ENCODE measurements around the gene TBX10.
"Not testable (repeated sequence)": the region's sequence is repeated elsewhere in the genome, so short reads cannot be mapped to it uniquely, and the experiment has no call there.

The TBX10 gene

DNA sequence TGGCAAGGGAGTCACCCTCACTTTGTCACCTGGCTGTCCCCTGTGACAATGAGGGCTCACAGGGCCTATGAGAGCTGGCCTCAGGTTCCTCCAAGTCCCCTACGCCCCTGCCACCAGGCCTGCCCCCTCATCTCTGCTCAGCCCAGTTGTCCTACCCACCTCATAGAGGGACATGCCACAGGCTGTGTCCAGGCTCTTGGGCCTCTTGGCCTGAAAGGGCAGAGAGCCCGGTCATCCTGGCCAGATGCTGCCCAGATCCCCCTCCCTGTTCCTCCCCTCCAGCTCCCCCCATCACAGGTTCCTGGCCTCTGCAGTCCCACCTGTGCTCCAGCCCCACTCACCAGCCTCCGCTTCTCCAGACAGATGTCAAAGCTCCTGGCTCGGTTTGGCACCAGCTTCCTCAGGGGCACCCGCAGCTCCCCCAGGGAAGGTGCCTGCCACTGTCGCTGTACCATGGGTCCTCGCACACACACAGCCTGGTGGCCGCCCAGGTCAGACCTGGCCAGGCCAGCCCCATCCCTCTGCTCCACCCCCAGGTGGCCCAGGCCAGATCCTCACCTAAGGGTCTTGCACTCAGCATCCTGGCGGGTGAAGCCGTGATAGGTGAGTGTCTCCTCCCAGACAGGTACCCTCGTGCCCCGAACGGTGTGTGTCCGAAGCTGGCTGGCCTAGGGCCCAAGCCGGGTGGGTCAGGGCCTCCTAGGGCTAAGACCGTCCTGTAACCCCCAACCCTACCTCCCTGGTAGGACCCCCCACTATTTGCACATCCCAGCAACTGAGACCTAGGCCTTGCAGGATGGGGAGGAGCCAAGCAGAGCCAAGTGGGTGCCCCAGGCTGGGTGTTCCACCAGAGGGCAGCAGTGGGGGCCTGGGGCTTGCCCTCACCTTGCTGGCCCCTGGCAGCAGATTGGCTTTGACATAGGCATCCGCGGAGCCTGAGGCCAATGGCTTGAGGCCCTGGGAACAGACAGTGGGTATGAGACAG is 24.5 kb downstream of the TBX10 start:
- DNase-seq: no peak

DNA sequence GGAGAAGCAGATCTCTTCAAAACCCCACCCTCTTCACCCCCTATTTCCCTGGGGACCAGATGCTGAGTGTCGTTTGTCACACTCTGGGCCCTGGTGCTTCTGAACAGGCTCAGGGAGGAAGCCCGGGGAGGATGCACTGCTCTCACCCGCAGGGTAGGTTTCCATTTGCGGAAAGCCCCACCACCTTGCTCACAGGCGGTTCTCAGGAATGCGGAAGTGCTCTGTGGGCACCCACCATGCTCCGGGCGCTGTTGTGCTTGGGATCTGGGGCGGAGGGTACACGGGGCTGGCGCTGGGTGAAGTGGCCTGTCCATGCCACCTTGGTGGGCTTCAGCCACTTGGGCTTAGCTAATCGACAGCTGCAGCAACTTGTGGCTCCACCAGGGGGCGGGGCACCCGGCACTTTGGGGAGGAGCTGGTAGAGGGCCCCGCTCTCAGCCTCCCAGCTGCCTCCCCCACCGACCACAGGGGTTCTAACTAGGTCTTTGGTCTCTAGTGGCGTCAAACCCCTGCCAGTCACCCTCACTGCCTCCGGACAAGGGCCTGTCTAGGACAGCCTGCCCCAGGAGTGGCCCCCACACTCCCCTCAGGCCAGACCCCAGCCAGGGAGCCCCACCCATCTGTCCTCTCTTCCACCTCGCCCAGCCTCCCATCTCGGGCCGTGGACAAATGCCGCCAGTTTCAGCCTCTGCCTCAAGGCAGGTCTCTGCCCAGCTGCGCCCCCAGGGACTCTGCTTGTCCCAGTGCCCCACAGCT is 25.4 kb downstream of the TBX10 start:
- no peak for DNase-seq

DNA sequence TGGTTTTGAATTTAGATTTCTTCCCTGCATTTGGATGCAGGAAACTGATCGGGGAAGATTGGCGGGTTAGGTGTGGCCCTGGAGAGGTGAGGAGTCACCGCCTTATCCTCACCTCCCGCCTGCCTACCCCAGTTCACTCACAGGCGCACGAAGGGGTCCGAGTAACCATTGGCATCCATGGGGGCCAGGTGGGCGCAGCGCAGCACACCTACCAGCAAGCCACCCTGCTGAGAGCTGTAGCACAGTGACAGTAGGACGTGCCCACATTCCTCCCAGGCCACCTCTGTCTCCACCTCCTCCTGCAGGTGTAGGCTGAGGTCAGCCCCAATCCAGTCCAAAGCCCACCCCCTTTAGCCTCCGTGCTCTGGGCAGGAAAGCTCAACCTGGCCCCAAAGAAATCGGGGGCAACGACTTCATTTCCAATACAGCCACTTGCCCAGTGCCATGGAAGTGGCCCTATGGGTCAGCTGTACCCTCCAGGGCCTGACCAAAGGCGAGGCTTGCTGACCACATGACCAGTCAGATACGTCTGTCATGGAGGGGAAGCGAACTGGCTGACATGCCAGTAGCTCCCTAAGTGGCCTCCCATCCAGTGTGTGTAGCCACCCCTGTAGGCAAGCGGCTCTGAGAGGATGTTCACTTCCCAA is 26.1 kb downstream of the TBX10 start:
- no peak for DNase-seq

DNA sequence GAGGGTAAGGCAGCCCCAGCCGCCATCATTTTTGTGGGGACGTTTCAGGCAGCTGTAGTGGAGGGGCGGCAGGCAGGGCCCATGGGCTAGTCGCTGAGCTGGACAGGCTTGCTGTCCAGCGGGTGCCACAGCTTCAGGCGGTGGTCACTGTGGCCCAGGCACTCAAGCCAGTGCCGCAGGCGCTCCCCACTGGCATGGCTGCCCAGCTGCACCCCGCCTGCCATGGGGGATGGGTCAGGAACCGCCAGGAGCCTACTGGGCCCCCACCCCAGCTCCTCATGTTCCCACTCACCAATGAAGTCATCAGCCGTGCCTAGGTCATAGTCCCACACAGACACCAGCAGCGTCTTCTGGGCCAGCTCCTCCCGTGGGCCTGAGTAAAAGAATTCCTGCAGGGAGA is 26.8 kb downstream of the TBX10 start:
- DNase-seq: no peak

DNA sequence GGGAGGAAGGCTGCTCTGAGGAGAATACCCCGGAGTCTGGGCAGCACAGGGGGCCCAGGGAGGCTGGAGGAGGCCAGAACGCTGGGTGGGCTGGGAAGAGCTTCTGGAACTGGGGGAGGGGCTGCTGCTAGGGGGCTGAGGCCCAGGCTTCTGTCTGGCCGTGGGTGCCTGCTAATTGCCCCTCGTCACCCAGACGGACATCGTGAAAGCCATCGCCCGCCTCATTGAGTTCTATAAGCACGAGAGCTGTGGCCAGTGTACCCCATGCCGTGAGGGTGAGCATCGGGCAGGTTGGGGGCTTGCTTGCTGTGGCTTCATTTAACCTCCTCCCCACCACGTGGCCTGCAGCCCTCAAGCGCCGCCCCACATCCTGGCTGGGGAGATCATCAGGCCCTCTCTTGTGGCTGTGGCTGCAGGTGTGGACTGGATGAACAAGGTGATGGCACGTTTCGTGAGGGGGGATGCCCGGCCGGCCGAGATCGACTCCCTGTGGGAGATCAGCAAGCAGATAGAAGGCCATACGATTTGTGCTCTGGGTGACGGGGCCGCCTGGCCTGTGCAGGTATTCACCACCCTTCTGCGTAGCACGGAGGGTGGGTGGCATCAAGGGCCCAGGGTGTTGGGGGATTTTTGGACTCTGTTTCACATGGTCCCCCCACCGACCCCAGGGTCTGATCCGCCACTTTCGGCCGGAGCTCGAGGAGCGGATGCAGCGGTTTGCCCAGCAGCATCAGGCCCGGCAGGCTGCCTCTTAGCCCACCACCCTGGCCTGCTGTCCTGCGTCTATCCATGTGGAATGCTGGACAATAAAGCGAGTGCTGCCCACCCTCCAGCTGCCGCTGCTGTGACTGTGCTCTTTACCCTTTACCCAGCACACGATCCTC is 27.6 kb downstream of the TBX10 start:
- DNase-seq: no peak

DNA sequence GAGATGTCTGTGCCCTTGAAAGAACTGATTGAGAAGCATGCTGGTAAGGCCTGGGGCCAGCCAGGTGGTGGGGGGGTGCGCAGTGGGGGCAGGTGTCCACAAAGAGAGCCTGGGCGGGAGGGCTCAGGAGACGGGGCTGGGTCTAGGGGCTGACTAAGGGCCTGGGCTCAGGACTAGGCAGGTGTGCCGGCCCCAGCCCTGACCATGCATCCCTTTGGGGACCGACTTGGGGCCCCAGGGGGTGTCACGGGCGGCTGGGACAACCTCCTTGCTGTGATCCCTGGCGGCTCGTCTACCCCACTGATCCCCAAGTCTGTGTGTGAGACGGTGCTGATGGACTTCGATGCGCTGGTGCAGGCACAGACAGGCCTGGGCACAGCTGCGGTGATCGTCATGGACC is 28.4 kb downstream of the TBX10 start:
- no peak for DNase-seq

DNA sequence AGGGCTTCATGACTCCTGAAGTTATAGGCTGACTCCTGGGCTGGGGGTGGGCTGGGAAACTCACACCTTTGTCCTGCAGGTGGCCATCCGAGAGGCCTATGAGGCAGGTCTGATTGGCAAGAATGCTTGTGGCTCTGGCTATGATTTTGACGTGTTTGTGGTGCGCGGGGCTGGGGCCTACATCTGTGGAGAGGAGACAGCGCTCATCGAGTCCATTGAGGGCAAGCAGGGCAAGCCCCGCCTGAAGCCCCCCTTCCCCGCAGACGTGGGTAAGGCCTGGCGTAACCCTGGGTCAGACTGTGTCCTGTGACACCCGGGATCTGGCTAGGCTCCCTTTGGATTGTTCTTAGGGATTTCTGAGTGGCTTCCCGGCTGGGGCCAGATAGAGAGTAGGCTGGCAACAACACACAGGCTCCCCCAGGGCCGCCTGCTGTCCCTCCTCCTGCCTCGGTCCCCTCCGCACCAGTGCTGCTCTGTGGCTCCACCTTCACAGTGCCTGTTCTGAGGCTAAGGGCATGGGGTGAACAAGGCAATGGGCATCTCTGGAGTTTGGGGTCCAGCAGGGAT is 29.2 kb downstream of the TBX10 start:
- DNase-seq: no peak

DNA sequence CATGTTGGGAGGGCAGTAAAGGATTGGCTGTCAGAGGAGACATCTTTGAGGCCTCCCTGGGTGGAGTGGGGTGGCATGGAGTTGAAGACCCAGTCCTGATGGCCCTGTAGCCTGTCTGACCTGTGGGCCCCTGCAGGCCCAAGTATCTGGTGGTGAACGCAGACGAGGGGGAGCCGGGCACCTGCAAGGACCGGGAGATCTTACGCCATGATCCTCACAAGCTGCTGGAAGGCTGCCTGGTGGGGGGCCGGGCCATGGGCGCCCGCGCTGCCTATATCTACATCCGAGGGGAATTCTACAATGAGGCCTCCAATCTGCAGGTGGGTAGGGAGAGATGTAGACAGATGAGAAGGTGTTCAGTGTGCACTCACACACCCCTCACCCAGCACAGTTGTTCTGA is 30.2 kb downstream of the TBX10 start:
- DNase-seq: no peak

DNA sequence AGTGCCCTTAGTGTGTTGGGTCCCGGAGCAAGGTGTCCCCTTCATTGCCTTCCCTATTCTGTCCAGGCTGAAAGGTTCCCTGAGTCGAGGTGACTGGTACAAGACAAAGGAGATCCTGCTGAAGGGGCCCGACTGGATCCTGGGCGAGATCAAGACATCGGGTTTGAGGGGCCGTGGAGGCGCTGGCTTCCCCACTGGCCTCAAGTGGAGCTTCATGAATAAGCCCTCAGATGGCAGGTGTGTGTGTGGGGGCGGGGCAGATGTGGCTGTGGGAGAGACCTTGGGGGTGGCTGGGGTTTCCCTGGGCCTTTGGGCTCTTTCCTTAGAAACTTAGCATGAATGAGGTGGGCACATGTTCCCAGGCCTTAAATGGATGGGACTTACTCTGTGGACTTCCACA is 31.1 kb downstream of the TBX10 start:
- DNase-seq: no peak

DNA sequence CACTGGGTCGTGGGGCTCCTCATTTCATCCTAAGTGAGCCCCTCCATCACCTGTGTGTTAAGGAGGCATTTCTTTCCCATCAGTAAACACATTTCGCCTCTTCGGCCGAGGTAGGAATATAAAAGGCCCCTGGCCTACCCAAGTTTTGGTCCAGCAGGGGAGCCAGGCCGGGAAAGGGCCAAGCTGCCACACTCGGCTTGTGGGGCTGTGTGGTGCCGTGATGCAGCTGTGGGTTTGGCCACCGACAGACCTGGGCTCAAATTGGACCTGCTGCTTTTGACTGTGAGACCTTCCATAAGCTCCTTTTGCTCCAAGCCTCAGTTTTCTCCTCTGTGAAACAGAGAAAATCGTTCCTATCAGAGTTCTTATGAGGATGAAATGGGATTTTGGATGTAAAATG is 32.1 kb downstream of the TBX10 start:
- no peak for DNase-seq

DNA sequence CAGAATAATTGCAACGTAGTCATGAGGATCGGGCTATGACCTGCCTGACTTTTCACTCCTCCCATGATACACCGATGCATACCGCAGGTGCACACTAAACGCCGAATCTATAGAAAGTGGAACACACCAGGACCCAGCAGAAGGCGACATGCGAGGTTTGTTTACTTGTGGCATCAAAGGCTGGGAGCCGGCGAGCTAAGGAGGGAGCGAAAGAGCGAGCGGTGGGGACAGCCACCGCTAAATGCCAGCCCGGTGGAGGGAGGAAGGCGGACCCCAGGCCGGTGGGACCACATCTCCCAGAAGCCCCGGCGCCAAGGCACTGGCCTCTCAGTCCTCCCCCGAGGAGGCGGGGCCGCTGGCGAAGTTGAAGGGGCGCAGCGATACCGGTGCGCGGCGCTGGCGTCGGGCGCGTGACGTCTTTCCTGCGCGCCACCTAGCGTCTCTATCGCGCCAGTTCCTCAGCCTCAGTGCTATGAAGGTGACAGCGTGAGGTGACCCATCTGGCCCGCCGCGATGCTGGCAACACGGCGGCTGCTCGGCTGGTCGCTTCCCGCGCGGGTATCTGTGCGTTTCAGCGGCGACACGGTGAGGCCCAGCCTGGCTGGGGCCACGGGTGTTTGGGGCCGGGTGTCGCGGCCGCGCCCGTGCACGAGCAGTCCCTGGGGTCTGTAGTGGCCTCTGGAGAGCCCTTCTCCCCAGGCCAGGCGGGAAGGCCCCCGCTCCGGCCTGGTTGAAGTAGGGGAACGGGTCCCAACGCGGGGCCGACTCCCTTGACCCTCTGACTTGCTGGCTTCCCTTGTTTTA is 32.9 kb downstream of the TBX10 start, which contains the start of gene NDUFV1:
TSS of gene NDUFV1 (plus strand) at position 445 of the 804 bp plus-strand sequence. CDS start at position 514, 69 bp downstream.
- peak; percentile 76 for DNase-seq

DNA sequence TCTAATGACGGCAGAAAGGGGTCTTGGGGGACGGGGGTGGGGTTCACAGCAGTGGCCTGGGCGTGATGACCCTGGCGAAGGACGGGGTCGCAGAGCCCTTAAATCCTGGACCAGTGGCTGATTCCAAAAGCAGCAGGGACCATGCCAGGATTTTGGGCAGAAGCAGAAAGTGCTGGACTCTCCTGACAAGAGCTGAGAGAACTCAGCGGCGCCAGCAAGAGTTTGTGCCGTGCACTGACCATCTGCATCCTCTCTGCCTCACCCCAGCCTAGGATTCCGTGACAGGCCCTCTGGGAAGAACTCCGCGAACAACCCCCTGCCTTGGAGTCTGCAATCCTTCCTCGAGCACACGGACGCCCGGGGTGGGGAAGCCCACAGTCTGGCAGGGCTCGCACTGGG is 33.5 kb downstream of the TBX10 start:
- no peak for DNase-seq

DNA sequence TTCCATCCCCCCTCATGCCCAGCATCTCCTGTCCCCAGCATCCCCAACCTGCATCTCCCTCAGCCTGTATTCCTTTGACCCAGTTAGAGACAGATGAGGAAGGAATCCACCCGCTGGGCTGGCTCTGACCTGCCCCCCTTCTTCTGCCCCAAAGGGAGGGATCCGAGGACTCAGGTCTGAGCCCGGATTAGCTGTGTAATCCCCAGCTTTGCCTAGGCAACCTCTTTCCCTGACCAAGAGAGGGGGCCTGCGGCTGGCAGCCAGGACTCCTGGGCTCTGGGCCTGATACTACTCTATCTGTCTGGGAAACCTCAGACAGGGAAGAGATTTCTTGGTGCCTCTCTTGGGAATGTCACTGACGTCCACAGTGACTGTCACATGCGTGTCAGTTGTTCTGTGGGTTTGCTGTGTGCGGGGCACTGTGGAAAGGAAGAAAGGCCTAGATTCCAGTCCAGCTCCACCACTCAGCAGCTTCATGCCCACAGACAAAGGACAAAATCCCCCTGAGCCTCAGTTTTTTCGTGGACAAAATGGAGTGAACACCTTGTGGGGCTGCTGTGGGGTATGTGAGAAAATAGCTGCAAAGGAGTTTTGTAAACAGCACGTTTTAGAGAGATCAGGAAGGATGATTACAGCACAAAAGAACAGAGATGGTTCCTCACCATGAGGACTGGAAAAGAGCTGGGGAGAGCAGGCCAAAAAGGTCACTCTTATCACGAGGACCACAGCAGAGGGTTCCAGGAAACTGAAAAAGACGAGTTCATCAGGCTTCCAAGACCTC is 34.1 kb downstream of the TBX10 start:
- DNase-seq: no peak

DNA sequence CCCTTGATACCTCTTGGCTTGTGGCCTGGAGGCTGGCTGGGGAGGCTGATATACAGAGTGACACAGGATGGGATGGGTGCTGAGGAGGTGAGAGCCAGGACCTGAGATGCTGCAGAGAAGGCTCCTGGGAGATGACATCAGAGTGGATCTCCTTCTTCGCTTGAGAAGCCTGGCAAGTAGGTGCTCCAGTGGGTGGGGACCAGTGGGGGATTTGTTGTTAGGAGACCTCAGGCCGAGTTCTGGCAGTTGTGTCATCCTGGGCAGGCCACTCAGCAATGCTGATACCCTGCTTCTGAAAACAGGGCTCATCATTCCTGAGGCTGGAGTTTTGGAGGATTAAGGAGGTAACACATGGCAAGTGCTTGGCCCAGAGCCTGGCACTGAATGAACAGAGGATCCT is 34.7 kb downstream of the TBX10 start:
- no peak for DNase-seq

DNA sequence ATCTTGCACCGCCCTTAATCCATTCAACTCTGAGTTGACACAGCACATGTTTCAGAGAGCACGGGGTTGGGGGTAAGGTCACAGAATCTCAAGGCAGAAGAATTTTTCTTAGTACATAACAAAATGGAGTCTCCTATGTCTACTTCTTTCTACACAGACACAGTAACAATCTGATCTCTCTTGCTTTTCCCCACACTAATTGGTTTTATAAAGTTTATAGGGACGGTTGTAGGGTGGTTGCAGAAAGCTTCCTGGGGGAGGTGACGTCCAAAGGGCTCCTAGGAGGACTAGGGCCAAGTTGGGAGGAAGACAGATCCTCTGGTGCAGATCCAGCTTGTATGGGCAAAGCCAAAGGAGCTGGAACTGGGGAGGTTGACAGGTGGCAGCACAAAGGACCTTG is 35.4 kb downstream of the TBX10 start:
- DNase-seq: not testable (repeated sequence)

DNA sequence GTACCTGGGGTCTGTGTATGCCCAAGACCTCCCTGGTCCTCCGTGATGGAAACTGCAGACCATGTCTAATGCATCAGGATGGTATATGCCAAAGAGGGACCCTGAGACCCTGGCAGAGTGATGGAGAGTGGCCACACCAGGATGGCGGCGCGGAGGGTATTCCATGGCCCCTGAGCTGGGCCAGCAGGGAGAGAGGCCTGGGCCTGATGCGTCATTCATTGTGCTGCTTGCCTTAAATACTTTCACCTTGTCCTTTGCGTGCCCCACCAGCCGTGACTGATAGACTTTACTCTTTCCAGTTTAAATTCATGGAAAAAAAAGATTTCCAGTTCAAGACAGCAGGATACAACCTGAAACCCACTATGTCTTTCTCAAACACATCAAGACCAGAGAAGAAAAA is 38.5 kb downstream of the TBX10 start:
- DNase-seq: no peak

DNA sequence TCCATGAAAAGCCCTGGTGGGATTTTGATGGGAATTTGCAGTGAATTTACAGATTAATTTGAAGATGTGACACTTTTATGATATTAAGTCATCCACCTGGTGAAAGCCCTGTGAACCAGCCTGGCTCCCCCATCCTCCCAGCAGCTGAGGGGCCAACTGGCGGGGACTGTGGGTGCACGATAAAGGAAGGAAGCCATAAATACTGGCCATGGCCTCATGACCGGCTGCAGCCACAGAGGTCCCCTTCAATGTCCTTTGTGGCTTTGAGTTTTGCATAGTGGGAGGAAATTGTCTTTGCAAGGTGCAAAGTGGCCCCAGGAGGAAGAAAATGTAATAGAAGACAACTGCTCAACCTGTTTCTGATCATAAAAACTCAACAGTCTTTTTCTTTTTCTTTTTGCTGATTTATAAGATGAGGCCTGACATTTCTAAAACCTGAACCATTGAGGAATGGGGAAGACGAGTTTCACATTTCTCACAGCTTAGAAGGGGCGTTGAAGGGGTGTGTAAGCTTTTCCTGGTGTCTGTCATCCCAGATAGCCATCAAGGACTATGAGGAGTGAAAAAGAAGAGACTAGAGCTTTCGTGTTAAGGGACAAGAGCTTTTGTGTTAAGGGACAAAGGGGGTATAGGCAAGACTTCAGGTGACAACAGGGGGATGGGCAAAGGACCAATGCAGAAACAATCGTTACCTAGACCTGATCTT is 39.1 kb downstream of the TBX10 start:
- DNase-seq: no peak

DNA sequence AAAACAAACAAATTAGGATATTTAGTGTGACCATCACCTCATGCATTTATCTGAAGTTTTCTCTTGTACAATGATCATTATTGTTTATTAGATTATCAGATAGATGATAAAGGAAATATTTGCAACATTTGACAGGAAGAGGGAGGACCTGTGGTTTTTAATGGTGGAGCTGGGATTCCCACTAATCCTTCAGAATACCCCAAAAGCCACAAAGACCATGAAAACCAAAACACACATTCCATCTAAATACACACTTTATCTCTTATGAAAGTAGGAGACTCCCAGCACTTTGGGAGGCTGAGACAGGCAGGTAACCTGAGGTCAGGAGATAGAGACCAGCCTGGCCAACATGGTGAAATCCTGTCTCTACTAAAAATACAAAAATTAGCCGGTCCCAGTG is 40.4 kb downstream of the TBX10 start:
- DNase-seq: no peak

DNA sequence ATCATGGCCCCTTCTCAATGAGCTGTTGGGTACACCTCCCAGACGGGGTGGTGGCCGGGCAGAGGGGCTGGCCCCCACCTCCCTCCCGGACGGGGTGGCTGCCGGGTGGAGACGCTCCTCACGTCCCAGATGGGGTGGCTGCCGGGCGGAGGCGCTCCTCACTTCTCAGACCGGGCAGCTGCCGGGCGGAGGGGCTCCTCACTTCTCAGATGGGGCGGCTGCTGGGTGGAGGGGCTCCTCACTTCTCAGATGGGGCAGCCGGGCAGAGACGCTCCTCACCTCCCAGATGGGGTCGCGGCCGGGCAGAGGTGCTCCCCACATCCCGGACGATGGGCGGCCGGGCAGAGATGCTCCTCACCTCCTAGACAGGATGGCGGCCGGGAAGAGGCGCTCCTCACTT is 41.6 kb downstream of the TBX10 start:
- not testable (repeated sequence) for DNase-seq

DNA sequence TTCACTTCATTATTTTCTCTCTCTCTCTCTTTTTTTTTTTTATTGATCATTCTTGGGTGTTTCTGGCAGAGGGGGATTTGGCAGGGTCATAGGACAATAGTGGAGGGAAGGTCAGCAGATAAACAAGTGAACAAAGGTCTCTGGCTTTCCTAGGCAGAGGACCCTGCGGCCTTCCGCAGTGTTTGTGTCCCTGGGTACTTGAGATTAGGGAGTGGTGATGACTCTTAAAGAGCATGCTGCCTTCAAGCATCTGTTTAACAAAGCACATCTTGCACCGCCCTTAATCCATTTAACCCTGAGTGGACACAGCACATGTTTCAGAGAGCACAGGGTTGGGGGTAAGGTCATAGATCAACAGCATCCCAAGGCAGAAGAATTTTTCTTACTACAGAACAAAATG is 42.1 kb downstream of the TBX10 start:
- DNase-seq: not testable (repeated sequence)
